Activated CD4-positive, alpha-beta memory T cell treated with anti-CD3 and anti-CD28 coated beads for 36 hours (primary cell): ENCODE results near the gene VPS52. TPM values are rescaled to one million over a fixed set of nuclear protein-coding genes. Genes with fewer than 3 reads are reported as not detected.
A peak's percentile ranks its signal among the peaks of the same experiment; 100 is the strongest.
"Not testable (repeated sequence)": the region's sequence is repeated elsewhere in the genome, so short reads cannot be mapped to it uniquely, and the experiment has no call there.

Source experiments
- CTCF ChIA-PET: fragments of 350-600 bp; sonication (Branson Sonifier 250); formaldehyde crosslinking; loops from one replicate; lab custom pipeline; 2021; ENCODE audit warnings: antibody characterized with exemption, inconsistent platforms; lab: Charles Lee
- POLR2A ChIA-PET: fragments of 350-600 bp; sonication (Branson Sonifier 250); formaldehyde crosslinking; loops from one replicate; lab custom pipeline; 2021; ENCODE audit warnings: antibody characterized with exemption; lab: Charles Lee
- DNase-seq: peaks from one replicate; pipeline ENCODE4 v3.0.0-alpha.2; 2020
- H3K27ac Mint-ChIP-seq: one replicate; pipeline ENCODE4 v1.8.0; 2021; ENCODE audit warnings: mixed read lengths
- H3K27me3 Mint-ChIP-seq: one replicate; pipeline ENCODE4 v1.8.0; 2021; ENCODE audit warnings: mixed read lengths
- H3K36me3 Mint-ChIP-seq: one replicate; pipeline ENCODE4 v1.8.0; 2021; ENCODE audit warnings: mixed read lengths
- H3K4me1 Mint-ChIP-seq: one replicate; pipeline ENCODE4 v1.8.0; 2021; ENCODE audit warnings: low read depth, mixed read lengths
- H3K4me3 Mint-ChIP-seq: one replicate; pipeline ENCODE4 v1.8.0; 2021; ENCODE audit warnings: mild to moderate bottlenecking, mixed read lengths
- H3K9me3 Mint-ChIP-seq: one replicate; pipeline ENCODE4 v1.8.0; 2021; ENCODE audit warnings: mixed read lengths
- intact Hi-C: fragments of 100-400 bp; cut with micrococcal nuclease; formaldehyde crosslinking; loops from one replicate; pipeline ENCODE4 v1.15.1; 2023
- total RNA-seq, 2 experiments: library from RNA; stranded (reverse); gene quantifications; one replicate each; pipeline ENCODE4 v1.2.3, GENCODE V29; 2021

The VPS52 gene
- total RNA-seq, 2 experiments from 2014 or later, result 32.7 to 33.7 TPM

DNA sequence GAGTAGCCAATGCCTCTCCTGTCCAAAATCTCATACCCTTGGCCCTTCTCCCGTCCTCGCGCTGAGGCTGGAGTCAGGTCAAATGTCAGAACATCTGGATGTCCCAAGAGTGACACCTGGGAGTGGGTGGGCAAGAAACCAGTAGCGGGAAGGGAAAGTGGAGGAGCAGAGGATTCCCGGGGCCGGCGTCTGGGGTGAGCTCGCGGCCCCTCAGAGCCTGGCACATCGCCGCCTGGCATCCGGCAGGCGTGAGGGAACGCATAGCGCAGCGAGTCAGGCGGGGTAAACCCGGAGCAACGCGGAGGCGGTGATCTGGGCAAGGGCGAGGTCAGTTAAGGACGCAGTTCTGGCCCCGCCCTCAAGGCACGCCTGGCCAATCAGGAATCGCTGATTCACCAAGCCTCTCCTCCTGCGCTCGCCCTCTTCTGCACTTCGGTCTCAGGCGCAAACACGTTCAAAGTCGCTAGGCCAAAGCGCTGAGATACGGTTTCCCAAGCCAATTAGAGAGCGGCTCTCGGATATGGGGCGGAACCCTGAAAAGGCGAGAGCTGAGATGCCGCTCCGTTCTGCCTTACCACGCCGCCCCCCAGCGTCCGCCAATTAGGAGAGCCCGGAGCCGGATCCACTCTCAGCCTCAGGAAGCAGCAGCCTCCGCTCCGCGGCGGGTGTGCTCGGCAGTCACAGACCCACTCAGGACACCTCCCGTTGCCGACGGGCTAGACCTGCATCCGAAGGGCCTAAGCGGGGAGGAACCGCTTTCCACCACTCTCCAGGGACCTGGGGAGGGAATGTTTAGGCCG, 22.5 kb downstream of the VPS52 start:
- peak overlapping the region; percentile 88 for H3K4me3 Mint-ChIP-seq
- H3K27me3 Mint-ChIP-seq, result peaks cover 3% of the 10 kb centered on the region
- DNase-seq, result peak; percentile 99
- no peaks in the 10 kb centered on the region for H3K9me3 Mint-ChIP-seq
- ChIA-PET POLR2A (interaction anchor here (0.7 to 3.2 kb wide), 12 partner anchors 12 to 354 kb away, joined by 3 to 13 read pairs (median 6); partner anchors contain the start of genes B3GALT4, HSD17B8, RING1 and RPS18), CTCF (interaction anchor here (0.6 to 8.1 kb wide), 43 partner anchors 8 to 315 kb away, joined by 3 to 101 read pairs (median 4); partner anchors contain the start of genes B3GALT4, HLA-DMB, HLA-DPB1 and RGL2)
- H3K4me1 Mint-ChIP-seq, result peaks cover 43% of the 10 kb centered on the region
- peak overlapping the region; percentile 90 for H3K27ac Mint-ChIP-seq
- intact Hi-C loops, result loop anchor here (1.0 to 2.0 kb wide), 9 partner anchors 22 to 234 kb away; partner anchors contain the start of genes KIFC1, PFDN6, RXRB and SLC39A7
- H3K36me3 Mint-ChIP-seq, result peaks cover 28% of the 10 kb centered on the region

DNA sequence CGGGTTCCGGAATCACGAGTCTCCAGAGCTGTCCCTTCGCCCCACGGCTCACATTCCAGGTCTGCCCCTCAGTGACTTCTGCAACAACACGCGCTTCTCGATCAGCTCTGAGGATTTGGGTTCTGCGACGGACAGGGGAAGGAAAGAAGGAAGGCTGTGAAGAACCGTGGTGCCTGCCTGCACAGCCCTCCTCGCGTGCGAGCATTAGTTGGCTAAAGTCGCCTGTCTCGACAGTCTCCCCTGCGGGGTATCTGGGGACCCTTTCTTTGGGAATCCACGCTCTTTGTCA, 23.1 kb downstream of the VPS52 start:
- Mint-ChIP-seq H3K36me3 (peaks cover 28% of the 10 kb centered on the region), H3K4me3 (peak overlapping the region; percentile 88), H3K9me3 (no peaks in the 10 kb centered on the region), H3K27ac (peak overlapping the region; percentile 90), H3K27me3 (peaks cover 3% of the 10 kb centered on the region), H3K4me1 (peaks cover 43% of the 10 kb centered on the region)
- intact Hi-C loops, result loop anchor here (1.0 to 2.0 kb wide), 2 partner anchors 87 to 234 kb away; no protein-coding TSS in a partner anchor
- ChIA-PET POLR2A (interaction anchor here (1.0 to 3.2 kb wide), 8 partner anchors 23 to 354 kb away, joined by 3 to 13 read pairs (median 6); partner anchors contain the start of genes B3GALT4, RING1, RPS18 and VPS52), CTCF (interaction anchor here (0.6 to 8.1 kb wide), 42 partner anchors 9 to 378 kb away, joined by 3 to 101 read pairs (median 5); partner anchors contain the start of genes B3GALT4, HLA-DMB, HLA-DPB1 and HSD17B8)
- DNase-seq, result no peak

DNA sequence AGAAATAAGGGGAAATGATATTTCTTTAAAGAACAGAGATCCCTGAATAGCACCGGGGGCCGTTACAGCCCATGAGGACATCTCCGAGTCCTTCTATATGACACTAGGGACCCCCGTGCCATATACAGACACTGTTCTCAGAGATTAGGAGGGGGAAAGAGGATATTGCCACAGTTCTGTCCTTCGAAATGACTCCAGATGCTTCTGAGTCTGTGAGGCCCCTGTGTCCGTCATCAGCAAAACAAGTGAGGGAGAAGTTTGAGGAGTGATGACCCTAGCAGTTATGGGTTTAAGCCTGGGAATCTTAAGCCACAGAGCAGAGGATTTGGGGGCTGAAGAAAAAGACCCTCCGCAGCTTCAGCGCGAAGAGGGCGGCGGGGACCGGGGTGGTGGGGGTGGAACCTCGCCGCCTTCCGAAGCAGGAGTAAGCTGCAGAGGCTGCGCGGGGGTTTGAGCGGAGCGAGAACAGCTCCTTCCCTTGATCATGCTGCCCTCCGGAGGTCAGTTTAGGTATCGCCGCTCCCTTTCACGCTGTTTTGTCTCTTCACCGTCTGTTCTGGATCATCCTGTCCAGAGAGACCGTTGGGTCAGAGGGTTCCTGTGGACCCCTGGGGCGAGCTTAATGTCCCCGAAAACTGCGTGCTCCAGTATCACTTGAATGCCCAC, 23.6 kb downstream of the VPS52 start:
- Mint-ChIP-seq H3K9me3 (no peaks in the 10 kb centered on the region), H3K4me3 (peak overlapping the region; percentile 88), H3K27me3 (peaks cover 3% of the 10 kb centered on the region), H3K36me3 (peaks cover 28% of the 10 kb centered on the region), H3K4me1 (peaks cover 43% of the 10 kb centered on the region), H3K27ac (peak overlapping the region; percentile 90)
- DNase-seq, result peak; percentile 94
- ChIA-PET POLR2A (interaction anchor here (0.7 to 3.2 kb wide), 9 partner anchors 23 to 353 kb away, joined by 3 to 13 read pairs (median 6); partner anchors contain the start of genes B3GALT4, HSD17B8, RING1 and RPS18), CTCF (interaction anchor here (0.6 to 8.1 kb wide), 43 partner anchors 9 to 378 kb away, joined by 3 to 101 read pairs (median 5); partner anchors contain the start of genes B3GALT4, HLA-DMB, HSD17B8 and RGL2)
- intact Hi-C loops, result loop anchor here (1.0 to 2.0 kb wide), 2 partner anchors 87 to 233 kb away; no protein-coding TSS in a partner anchor

DNA sequence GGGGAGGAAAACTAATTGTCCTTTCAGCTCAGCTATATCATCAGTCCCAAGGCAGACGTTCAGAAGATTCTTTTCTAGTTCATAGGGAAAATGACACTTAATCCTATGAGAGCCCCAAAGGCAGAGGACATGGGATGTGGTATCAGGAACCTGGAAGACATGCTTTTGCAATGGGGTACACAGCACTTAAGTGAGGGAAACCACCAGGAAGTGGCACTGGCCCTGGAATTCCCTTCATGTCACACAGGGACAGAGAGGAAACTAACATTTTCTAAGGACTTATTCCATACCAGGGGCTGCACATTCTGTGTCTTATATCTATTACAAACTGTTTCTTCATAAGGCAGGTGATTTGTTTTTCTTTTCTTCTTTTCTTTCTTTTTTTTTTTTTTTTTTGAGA, 28.2 kb downstream of the VPS52 start:
- no peak for DNase-seq
- ChIA-PET POLR2A (interaction anchor here (0.7 kb wide), 1 partner anchor 46 kb away, joined by 4 read pairs; no protein-coding TSS in a partner anchor), CTCF (no interaction called here)
- H3K4me3 Mint-ChIP-seq, result no peak overlapping the region
- intact Hi-C loops, result no loop called here
- peaks cover 14% of the 10 kb centered on the region for H3K4me1 Mint-ChIP-seq
- no peaks in the 10 kb centered on the region for H3K9me3 Mint-ChIP-seq
- no peaks in the 10 kb centered on the region for H3K36me3 Mint-ChIP-seq
- H3K27ac Mint-ChIP-seq, result no peak overlapping the region
- H3K27me3 Mint-ChIP-seq, result peaks cover 7% of the 10 kb centered on the region

GRCh38 chr6:33241968-33242367, 29.7 kb downstream of the VPS52 start:
- DNase-seq, result no peak

DNA sequence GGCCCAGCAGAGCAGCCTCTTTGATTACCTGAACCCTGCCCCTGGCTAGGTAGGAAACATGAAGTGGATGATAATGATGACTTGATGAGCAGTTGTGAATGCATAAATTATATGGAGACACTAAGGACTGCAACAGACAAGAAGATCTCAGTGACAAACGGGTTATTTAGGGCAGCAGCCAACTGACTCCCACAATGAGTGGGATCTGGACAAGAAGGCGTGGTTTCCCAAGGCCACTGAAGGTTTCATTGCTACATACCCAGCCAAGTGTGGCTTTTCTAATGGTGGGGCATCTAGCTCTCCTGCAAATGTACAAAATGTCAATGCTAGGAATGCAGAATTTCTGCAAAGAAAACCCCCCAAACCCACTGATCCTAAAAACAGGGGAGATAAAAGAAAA, 33.9 kb downstream of the VPS52 start:
- Mint-ChIP-seq H3K9me3 (no peaks in the 10 kb centered on the region), H3K36me3 (no peaks in the 10 kb centered on the region), H3K27me3 (peaks cover 18% of the 10 kb centered on the region), H3K4me3 (no peak overlapping the region), H3K4me1 (peaks cover 9% of the 10 kb centered on the region), H3K27ac (no peak overlapping the region)
- no peak for DNase-seq
- POLR2A ChIA-PET, result no interaction called here
- intact Hi-C loops, result no loop called here
- CTCF ChIA-PET, result interaction anchor here (0.6 kb wide), 1 partner anchor 113 kb away, joined by 3 read pairs; no protein-coding TSS in a partner anchor

More at GRCh38 chr6:33241968-33242367, 29.7 kb downstream of the VPS52 start:
- no peaks in the 10 kb centered on the region for H3K9me3 Mint-ChIP-seq
- ChIA-PET POLR2A (no interaction called here), CTCF (interaction anchor here (1.7 kb wide), 1 partner anchor 81 kb away, joined by 5 read pairs; no protein-coding TSS in a partner anchor)
- H3K36me3 Mint-ChIP-seq, result no peaks in the 10 kb centered on the region
- intact Hi-C loops, result loop anchor here (1.0 kb wide), 1 partner anchor 37 kb away; no protein-coding TSS in a partner anchor
- H3K4me3 Mint-ChIP-seq, result no peak overlapping the region
- H3K4me1 Mint-ChIP-seq, result peaks cover 9% of the 10 kb centered on the region
- peaks cover 7% of the 10 kb centered on the region for H3K27me3 Mint-ChIP-seq
- peak overlapping the region; percentile 1 for H3K27ac Mint-ChIP-seq

DNA sequence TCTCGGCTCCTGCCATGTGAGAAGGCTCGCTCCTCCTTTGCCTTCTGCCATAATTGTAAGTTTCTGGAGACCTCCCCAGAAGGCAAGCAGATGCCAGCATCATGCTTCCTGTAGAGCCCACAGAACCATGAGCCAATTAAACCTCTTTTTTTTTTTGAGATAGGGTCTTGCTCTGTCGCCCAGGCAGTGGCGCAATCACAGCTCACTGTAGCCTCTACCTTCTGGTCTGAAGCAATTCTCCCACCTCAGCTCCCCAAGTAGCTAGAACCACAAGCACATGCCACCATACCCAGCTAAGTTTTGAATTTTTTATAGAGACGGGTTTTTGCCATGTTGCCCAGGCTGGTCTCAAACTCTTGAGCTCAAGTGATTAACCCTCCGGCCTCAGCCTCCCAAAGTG, 34.8 kb downstream of the VPS52 start:
- no peaks in the 10 kb centered on the region for H3K9me3 Mint-ChIP-seq
- H3K36me3 Mint-ChIP-seq, result no peaks in the 10 kb centered on the region
- H3K27me3 Mint-ChIP-seq, result peaks cover 20% of the 10 kb centered on the region
- POLR2A ChIA-PET, result no interaction called here
- peaks cover 3% of the 10 kb centered on the region for H3K4me1 Mint-ChIP-seq
- CTCF ChIA-PET, result interaction anchor here (1.9 kb wide), 1 partner anchor 12 kb away, joined by 6 read pairs; no protein-coding TSS in a partner anchor
- no peak overlapping the region for H3K27ac Mint-ChIP-seq
- intact Hi-C loops, result no loop called here
- DNase-seq, result no peak
- H3K4me3 Mint-ChIP-seq, result no peak overlapping the region

GRCh38 chr6:33236328-33236727, 35.3 kb downstream of the VPS52 start:
- no peak for DNase-seq
- intact Hi-C loops, result no loop called here
- Mint-ChIP-seq H3K27ac (no peak overlapping the region), H3K9me3 (no peaks in the 10 kb centered on the region), H3K36me3 (no peaks in the 10 kb centered on the region), H3K4me3 (no peak overlapping the region), H3K4me1 (no peaks in the 10 kb centered on the region), H3K27me3 (peaks cover 23% of the 10 kb centered on the region)
- POLR2A ChIA-PET, result no interaction called here
- CTCF ChIA-PET, result interaction anchor here (1.9 kb wide), 1 partner anchor 12 kb away, joined by 6 read pairs; no protein-coding TSS in a partner anchor

- H3K4me3 Mint-ChIP-seq, result no peak overlapping the region
- H3K4me1 Mint-ChIP-seq, result no peaks in the 10 kb centered on the region
- peaks cover 23% of the 10 kb centered on the region for H3K27me3 Mint-ChIP-seq
- H3K9me3 Mint-ChIP-seq, result no peaks in the 10 kb centered on the region
- ChIA-PET POLR2A (no interaction called here), CTCF (interaction anchor here (1.9 kb wide), 1 partner anchor 13 kb away, joined by 6 read pairs; no protein-coding TSS in a partner anchor)
- no peak for DNase-seq
- intact Hi-C loops, result no loop called here
- H3K36me3 Mint-ChIP-seq, result no peaks in the 10 kb centered on the region
- H3K27ac Mint-ChIP-seq, result no peak overlapping the region
Measured at GRCh38 chr6:33235221-33235634, 36.4 kb downstream of the VPS52 start.

GRCh38 chr6:33226503-33227120, 45.1 kb downstream of the VPS52 start:
- H3K27ac Mint-ChIP-seq, H3K36me3 Mint-ChIP-seq, POLR2A ChIA-PET, H3K9me3 Mint-ChIP-seq, H3K4me3 Mint-ChIP-seq, H3K4me1 Mint-ChIP-seq, intact Hi-C loops, DNase-seq: not testable (repeated sequence)
- CTCF ChIA-PET, result interaction anchor here (2.3 to 2.5 kb wide), 2 partner anchors 22 kb away, joined by 7 to 8 read pairs; no protein-coding TSS in a partner anchor
- H3K27me3 Mint-ChIP-seq, result peaks cover 32% of the 10 kb centered on the region

- no peak for DNase-seq
- Mint-ChIP-seq H3K36me3 (peaks cover under 1% of the 10 kb centered on the region), H3K4me3 (no peak overlapping the region), H3K27ac (no peak overlapping the region), H3K9me3 (no peaks in the 10 kb centered on the region), H3K27me3 (peaks cover 39% of the 10 kb centered on the region), H3K4me1 (peaks cover 15% of the 10 kb centered on the region)
- ChIA-PET CTCF (no interaction called here), POLR2A (no interaction called here)
- intact Hi-C loops, result no loop called here
Measured at GRCh38 chr6:33217681-33218080, 54.0 kb downstream of the VPS52 start.
